Measurements from ENCODE around the gene GRK1. TPM values are rescaled to one million over a fixed set of nuclear protein-coding genes. Genes with fewer than 3 reads are reported as not detected.

Gene GRK1
- total and polyA plus RNA-seq, 2 of the 13 experiments (the other 11 are each of a cell fraction or from before 2014, with no cell fraction given) = 0.07 to 0.12 TPM

DNA sequence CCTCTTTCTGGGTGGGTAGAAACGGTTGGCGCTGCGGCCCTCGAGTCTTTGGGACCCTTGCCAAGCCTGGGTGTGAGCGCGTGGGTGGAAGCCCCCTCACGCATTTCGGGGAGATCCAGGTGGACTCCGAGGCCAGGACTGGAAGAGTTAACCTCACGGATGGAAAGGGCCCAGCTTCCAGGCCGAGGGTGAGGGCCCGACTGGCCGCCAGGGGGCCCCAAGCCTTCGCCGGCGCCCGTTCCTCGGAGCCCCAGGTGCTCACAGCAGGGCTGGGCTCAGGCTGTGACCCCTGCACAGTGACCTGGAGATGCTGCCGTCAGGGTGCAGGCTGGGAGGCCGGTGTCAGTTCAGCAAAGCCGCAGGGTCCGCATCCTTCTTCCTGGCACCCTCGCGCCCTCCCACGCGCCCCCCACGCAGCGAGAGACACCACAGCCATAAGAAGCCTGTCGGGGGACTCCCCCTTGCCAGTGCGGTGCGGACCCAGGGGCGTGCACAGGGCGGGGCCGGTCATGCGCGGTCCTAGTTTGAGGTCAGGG is 57.8 kb downstream of the GRK1 start (continued):
- TF ChIP-seq NCOR1 (IDR thresholded peaks at IDR 0.05; ENCODE audit: borderline replicate concordance, low read length) = no peak
- TF ChIP-seq BRCA1 (CRISPR knock-in tag; IDR thresholded peaks at IDR 0.05) = no peak
- TF ChIP-seq ZBTB10 (CRISPR knock-in tag; IDR thresholded peaks at IDR 0.05; ENCODE audit: borderline replicate concordance) = no peak
- TF ChIP-seq PHF5A (CRISPR knock-in tag; IDR thresholded peaks at IDR 0.05; ENCODE audit: low read depth, unreplicated experiment) = no peak
- TF ChIP-seq CREB3 (CRISPR knock-in tag; IDR thresholded peaks at IDR 0.05) = no peak
- peak; percentile 44 for TF ChIP-seq YY1 (IDR thresholded peaks at IDR 0.05; ENCODE audit: insufficient read depth, insufficient replicate concordance, low read depth, low read length)
- TF ChIP-seq EP300 (IDR thresholded peaks at IDR 0.05; ENCODE audit: low read depth in 2 of 2, low read length in 2 of 2) = no peak
- TF ChIP-seq EP300 (CRISPR knock-in tag; IDR thresholded peaks at IDR 0.05; ENCODE audit: borderline replicate concordance) = no peak
- TF ChIP-seq MAFG (CRISPR knock-in tag; IDR thresholded peaks at IDR 0.05) = no peak
- TF ChIP-seq ZNF577 (CRISPR knock-in tag; IDR thresholded peaks at IDR 0.05; ENCODE audit: borderline replicate concordance, low read depth) = no peak
- no peak for TF ChIP-seq ZNF674 (CRISPR knock-in tag; IDR thresholded peaks at IDR 0.05; ENCODE audit: low read depth)
- TF ChIP-seq ZFP37 (CRISPR knock-in tag; IDR thresholded peaks at IDR 0.05; ENCODE audit: borderline replicate concordance) = 0 out of 2 replicates have a peak, but pooled peaks have one; percentile 46
- no peak for TF ChIP-seq TSC22D2 (CRISPR knock-in tag; IDR thresholded peaks at IDR 0.05; ENCODE audit: borderline replicate concordance)
- no peak for TF ChIP-seq EED (CRISPR knock-in tag; IDR thresholded peaks at IDR 0.05)
- no peak for TF ChIP-seq ATRX (CRISPR knock-in tag; IDR thresholded peaks at IDR 0.05; ENCODE audit: borderline replicate concordance)
- TF ChIP-seq CTCF (CRISPR knock-in tag; IDR thresholded peaks at IDR 0.05) = peak; percentile 93
- TF ChIP-seq ZC3H4 (CRISPR knock-in tag; IDR thresholded peaks at IDR 0.05; ENCODE audit: borderline replicate concordance) = no peak
- 0 out of 2 replicates have a peak, but pooled peaks have one; percentile 34 for TF ChIP-seq ZNF777 (CRISPR knock-in tag; IDR thresholded peaks at IDR 0.05)
- no peak for TF ChIP-seq TRIM24 (CRISPR knock-in tag; IDR thresholded peaks at IDR 0.05)
- no peak for TF ChIP-seq PHB2 (IDR thresholded peaks at IDR 0.05; ENCODE audit: partially characterized antibody)
- TF ChIP-seq STAT6 (CRISPR knock-in tag; IDR thresholded peaks at IDR 0.05; ENCODE audit: borderline replicate concordance) = no peak
- no peak for TF ChIP-seq SYNCRIP (IDR thresholded peaks at IDR 0.05; ENCODE audit: insufficient read depth, low read depth, low read length)
- TF ChIP-seq ZNF232 (CRISPR knock-in tag; IDR thresholded peaks at IDR 0.05; ENCODE audit: borderline replicate concordance) = 0 out of 2 replicates have a peak, but pooled peaks have one; percentile 17

Measured in HepG2 (cell line).